Measurements from ENCODE around the gene PYGB. TPM values are rescaled to one million over a fixed set of nuclear protein-coding genes. Genes with fewer than 3 reads are reported as not detected.

The PYGB gene
- total RNA-seq, 1 experiment from 2014 or later = 258 TPM

GRCh38 chr20:25291432-25292133 lies 43.7 kb downstream of the PYGB start:
- intact Hi-C loops (cut with micrococcal nuclease; ENCODE audit: unreplicated experiment) = no loop called here
- Mint-ChIP-seq H3K9me3 (ENCODE audit: low read depth, unreplicated experiment) (no peaks in the 10 kb centered on the region), H3K36me3 (ENCODE audit: insufficient read depth, unreplicated experiment) (peaks cover 68% of the 10 kb centered on the region), H3K27ac (ENCODE audit: unreplicated experiment) (no peak overlapping the region), H3K4me1 (ENCODE audit: low read depth, unreplicated experiment) (no peaks in the 10 kb centered on the region), H3K4me3 (ENCODE audit: low read depth, unreplicated experiment) (no peak overlapping the region), H3K27me3 (ENCODE audit: unreplicated experiment) (no peaks in the 10 kb centered on the region)
- DNase-seq = no peak
- TF ChIP-seq CTCF (IDR thresholded peaks at IDR 0.05; ENCODE audit: unreplicated experiment) = no peak
- BruUV-seq (replicated peaks) = no TSS peak
- CTCF ChIA-PET = no interaction called here

GRCh38 chr20:25292176-25292891 lies 44.4 kb downstream of the PYGB start:
- Mint-ChIP-seq H3K4me1 (ENCODE audit: low read depth, unreplicated experiment) (no peaks in the 10 kb centered on the region), H3K36me3 (ENCODE audit: insufficient read depth, unreplicated experiment) (peaks cover 67% of the 10 kb centered on the region), H3K27me3 (ENCODE audit: unreplicated experiment) (no peaks in the 10 kb centered on the region), H3K9me3 (ENCODE audit: low read depth, unreplicated experiment) (no peaks in the 10 kb centered on the region), H3K27ac (ENCODE audit: unreplicated experiment) (no peak overlapping the region), H3K4me3 (ENCODE audit: low read depth, unreplicated experiment) (no peak overlapping the region)
- TF ChIP-seq CTCF (IDR thresholded peaks at IDR 0.05; ENCODE audit: unreplicated experiment) = no peak
- BruUV-seq (replicated peaks) = no TSS peak
- CTCF ChIA-PET = no interaction called here
- DNase-seq = no peak
- intact Hi-C loops (cut with micrococcal nuclease; ENCODE audit: unreplicated experiment) = no loop called here

GRCh38 chr20:25293507-25293906 lies 45.6 kb downstream of the PYGB start:
- peaks cover 78% of the 10 kb centered on the region for H3K36me3 Mint-ChIP-seq (ENCODE audit: insufficient read depth, unreplicated experiment)
- CTCF ChIA-PET = no interaction called here

GRCh38 chr20:25293910-25294458 lies 46.1 kb downstream of the PYGB start:
- Mint-ChIP-seq H3K36me3 (ENCODE audit: insufficient read depth, unreplicated experiment) (peaks cover 79% of the 10 kb centered on the region), H3K9me3 (ENCODE audit: low read depth, unreplicated experiment) (no peaks in the 10 kb centered on the region)
- CTCF ChIA-PET = no interaction called here

More at GRCh38 chr20:25293507-25293906, 45.6 kb downstream of the PYGB start:
- Mint-ChIP-seq H3K27me3 (ENCODE audit: unreplicated experiment) (no peaks in the 10 kb centered on the region), H3K27ac (ENCODE audit: unreplicated experiment) (peak overlapping the region; percentile 61), H3K4me3 (ENCODE audit: low read depth, unreplicated experiment) (no peak overlapping the region), H3K4me1 (ENCODE audit: low read depth, unreplicated experiment) (no peaks in the 10 kb centered on the region), H3K9me3 (ENCODE audit: low read depth, unreplicated experiment) (no peaks in the 10 kb centered on the region)
- intact Hi-C loops (cut with micrococcal nuclease; ENCODE audit: unreplicated experiment) = no loop called here
- no TSS peak for BruUV-seq (replicated peaks)
- no peak for DNase-seq
- TF ChIP-seq CTCF (IDR thresholded peaks at IDR 0.05; ENCODE audit: unreplicated experiment) = no peak

More at GRCh38 chr20:25293910-25294458, 46.1 kb downstream of the PYGB start:
- Mint-ChIP-seq H3K27me3 (ENCODE audit: unreplicated experiment) (no peaks in the 10 kb centered on the region), H3K27ac (ENCODE audit: unreplicated experiment) (no peak overlapping the region), H3K4me3 (ENCODE audit: low read depth, unreplicated experiment) (no peak overlapping the region), H3K4me1 (ENCODE audit: low read depth, unreplicated experiment) (no peaks in the 10 kb centered on the region)
- no TSS peak for BruUV-seq (replicated peaks)
- no peak for DNase-seq
- TF ChIP-seq CTCF (IDR thresholded peaks at IDR 0.05; ENCODE audit: unreplicated experiment) = no peak
- intact Hi-C loops (cut with micrococcal nuclease; ENCODE audit: unreplicated experiment) = no loop called here
